Measurements from ENCODE around the gene IFNG-AS1. TPM values are rescaled to one million over a fixed set of nuclear protein-coding genes. Genes with fewer than 3 reads are reported as not detected.

Gene IFNG-AS1
- total RNA-seq, 1 donor from 2014 or later: not detected

DNA sequence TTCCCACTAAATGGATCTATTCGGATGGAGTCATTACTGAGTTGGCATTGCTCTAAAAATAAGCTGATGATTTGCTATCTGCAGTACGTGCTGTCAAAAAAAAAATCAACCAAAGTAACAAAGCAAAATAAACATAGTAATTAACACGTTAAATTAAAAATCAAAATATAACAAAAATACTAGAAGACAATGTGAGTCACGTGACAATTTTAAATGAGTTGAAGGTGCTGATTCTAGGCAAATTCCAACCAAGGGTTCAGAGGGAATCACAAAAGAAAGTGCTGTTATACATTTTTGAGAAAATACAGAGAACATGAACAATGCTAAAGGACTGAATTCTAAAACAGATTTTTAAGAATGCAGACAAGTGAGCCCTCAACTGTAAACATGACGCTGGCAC lies 45.2 kb upstream of the IFNG-AS1 start:
- no peaks in the 10 kb centered on the region for H3K36me3 ChIP-seq
- DNase-seq (ENCODE audit: low spot score in 2 of 2): no peak
- H3K9me3 ChIP-seq: no peaks in the 10 kb centered on the region
- no peaks in the 10 kb centered on the region for H3K4me1 ChIP-seq
- no peaks in the 10 kb centered on the region for H3K27me3 ChIP-seq
- no peak overlapping the region for H3K4me3 ChIP-seq
- no peak overlapping the region for H3K27ac ChIP-seq
- intact Hi-C loops (cut with DNase I): loop anchor here (2.0 kb wide), 1 partner anchor 295 kb away; the partner anchor contains the start of gene DYRK2
- no peak for TF ChIP-seq CTCF (IDR thresholded peaks at IDR 0.05)

DNA sequence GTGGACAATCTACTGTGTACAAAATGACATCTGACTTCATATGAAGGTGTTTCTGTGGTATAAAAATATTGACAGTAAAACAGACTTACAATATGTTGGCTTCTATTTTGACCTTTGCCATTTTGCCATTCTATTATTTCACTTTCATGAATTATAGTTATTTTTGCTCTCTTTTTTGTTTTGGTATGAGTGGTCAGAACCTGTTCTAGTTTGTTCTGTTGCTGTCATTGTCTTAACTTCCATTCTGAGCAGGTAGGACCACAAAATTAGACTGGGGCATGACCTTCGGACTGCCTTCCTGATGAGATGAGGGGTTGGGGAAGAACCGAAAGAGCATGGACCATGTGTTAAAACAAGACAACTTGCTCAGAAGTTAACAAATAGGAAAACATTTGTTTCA lies 36.5 kb upstream of the IFNG-AS1 start:
- no peaks in the 10 kb centered on the region for H3K36me3 ChIP-seq
- no peaks in the 10 kb centered on the region for H3K9me3 ChIP-seq
- no peak for DNase-seq (ENCODE audit: low spot score in 2 of 2)
- H3K27ac ChIP-seq: no peak overlapping the region
- TF ChIP-seq CTCF (IDR thresholded peaks at IDR 0.05): no peak
- no peak overlapping the region for H3K4me3 ChIP-seq
- intact Hi-C loops (cut with DNase I): no loop called here
- H3K27me3 ChIP-seq: no peaks in the 10 kb centered on the region
- no peaks in the 10 kb centered on the region for H3K4me1 ChIP-seq

DNA sequence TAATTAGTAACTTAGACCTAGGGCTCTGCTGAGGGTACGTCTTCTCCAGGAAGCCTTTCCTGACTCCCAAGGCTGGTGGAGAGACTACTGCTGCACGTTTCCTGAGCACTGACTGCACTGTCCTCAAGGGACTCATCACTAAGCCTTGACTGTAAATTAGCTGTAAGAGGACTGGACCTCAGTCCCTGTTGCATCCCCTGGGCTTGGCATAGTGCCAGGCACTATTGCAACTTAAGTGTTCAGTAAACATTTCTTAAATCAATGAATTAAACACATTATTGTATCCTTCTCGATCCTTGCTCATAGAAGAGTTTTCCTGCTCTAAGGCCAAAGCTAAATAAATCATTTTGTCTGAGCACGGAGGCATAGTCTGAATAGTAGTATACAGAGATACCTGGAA lies 31.9 kb upstream of the IFNG-AS1 start:
- intact Hi-C loops (cut with DNase I): no loop called here
- no peak for TF ChIP-seq CTCF (IDR thresholded peaks at IDR 0.05)
- H3K4me1 ChIP-seq: no peaks in the 10 kb centered on the region
- H3K36me3 ChIP-seq: no peaks in the 10 kb centered on the region
- H3K4me3 ChIP-seq: no peak overlapping the region
- H3K27ac ChIP-seq: no peak overlapping the region
- DNase-seq (ENCODE audit: low spot score in 2 of 2): no peak
- H3K27me3 ChIP-seq: no peaks in the 10 kb centered on the region
- H3K9me3 ChIP-seq: no peaks in the 10 kb centered on the region

DNA sequence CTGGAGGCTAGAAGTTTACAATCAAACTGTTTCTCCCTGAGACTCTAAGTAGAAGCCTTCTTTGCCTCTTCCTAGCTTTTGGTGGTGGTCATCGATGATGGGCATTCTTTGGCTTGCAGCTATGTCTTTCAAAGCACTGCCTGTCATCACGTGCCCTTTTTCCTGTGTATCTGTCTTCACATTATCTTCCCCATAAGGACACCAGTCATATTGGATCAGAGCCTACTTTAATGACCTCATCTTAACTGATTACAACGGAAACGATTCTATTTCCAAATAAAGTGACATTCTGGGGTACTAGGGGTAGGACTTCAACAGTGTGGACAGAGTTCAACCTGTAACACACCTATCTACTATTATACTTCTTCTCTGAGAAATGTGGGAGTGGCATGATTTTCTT lies 31.1 kb upstream of the IFNG-AS1 start:
- no peak for TF ChIP-seq CTCF (IDR thresholded peaks at IDR 0.05)
- intact Hi-C loops (cut with DNase I): no loop called here
- Histone ChIP-seq H3K36me3 (no peaks in the 10 kb centered on the region), H3K9me3 (no peaks in the 10 kb centered on the region), H3K4me3 (no peak overlapping the region), H3K4me1 (no peaks in the 10 kb centered on the region), H3K27me3 (no peaks in the 10 kb centered on the region), H3K27ac (no peak overlapping the region)
- no peak for DNase-seq (ENCODE audit: low spot score in 2 of 2)

DNA sequence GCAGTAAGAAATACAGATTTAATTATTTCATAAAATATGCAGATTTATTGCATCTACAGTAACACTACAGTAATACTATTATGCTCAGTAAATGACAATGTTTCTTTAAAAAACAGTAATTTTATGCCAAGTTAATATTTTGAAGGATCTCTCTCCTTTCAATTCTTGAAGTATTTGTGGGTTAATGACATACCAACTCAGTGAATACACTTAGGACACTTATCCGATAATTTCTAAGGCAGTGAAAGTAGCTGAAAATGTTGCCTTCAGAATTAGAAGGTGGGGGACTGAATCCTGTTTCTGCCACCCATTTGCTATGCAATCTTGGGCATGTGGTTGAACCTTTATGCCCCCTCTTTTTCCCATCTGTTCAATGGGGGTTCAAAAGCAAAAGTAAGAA lies 24.8 kb upstream of the IFNG-AS1 start:
- no peaks in the 10 kb centered on the region for H3K27me3 ChIP-seq
- H3K4me1 ChIP-seq: no peaks in the 10 kb centered on the region
- no peak overlapping the region for H3K27ac ChIP-seq
- no peaks in the 10 kb centered on the region for H3K9me3 ChIP-seq
- no peaks in the 10 kb centered on the region for H3K36me3 ChIP-seq
- H3K4me3 ChIP-seq: no peak overlapping the region
- TF ChIP-seq CTCF (IDR thresholded peaks at IDR 0.05): no peak
- no peak for DNase-seq (ENCODE audit: low spot score in 2 of 2)
- intact Hi-C loops (cut with DNase I): no loop called here

DNA sequence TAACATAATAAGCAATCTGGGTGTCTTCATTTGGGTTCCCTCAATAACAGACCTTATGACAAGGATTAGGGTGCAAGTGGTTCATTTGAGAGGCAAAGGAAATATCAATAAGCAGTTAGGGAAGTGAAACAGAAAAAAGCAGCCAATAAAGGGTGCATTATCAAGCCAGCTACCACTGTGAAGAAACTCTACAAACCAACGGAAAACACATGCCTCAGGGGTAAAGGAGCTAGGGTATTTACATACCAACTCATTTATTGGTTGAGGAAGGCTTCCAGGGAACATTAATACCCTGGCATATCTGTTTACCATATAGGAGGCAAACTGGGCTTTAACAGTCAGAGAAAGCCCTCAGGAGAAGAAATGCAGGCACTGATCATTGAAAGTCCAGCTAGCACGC lies 22.7 kb upstream of the IFNG-AS1 start:
- no peak for TF ChIP-seq CTCF (IDR thresholded peaks at IDR 0.05)
- no peak for DNase-seq (ENCODE audit: low spot score in 2 of 2)
- intact Hi-C loops (cut with DNase I): no loop called here

More for the DNA sequence above, 22.7 kb upstream of the IFNG-AS1 start:
- no peaks in the 10 kb centered on the region for H3K9me3 ChIP-seq
- H3K27me3 ChIP-seq: no peaks in the 10 kb centered on the region
- H3K4me1 ChIP-seq: no peaks in the 10 kb centered on the region
- H3K36me3 ChIP-seq: no peaks in the 10 kb centered on the region
- no peak overlapping the region for H3K4me3 ChIP-seq
- no peak overlapping the region for H3K27ac ChIP-seq

All from ascending aorta (tissue), 2 donors.